GM19099 (cell line): ENCODE measurements around the gene TMEM72.

ENCODE experiments used
- POLR2A ChIP-seq: IDR thresholded peaks from 3 replicates; pipeline ENCODE4 v1.6.1; 2011; ENCODE audit warnings: low read depth; ENCODE audit not compliant: insufficient read length; ENCODE audit errors: extremely low read depth

TMEM72 gene

GRCh38 chr10:44882166-44882720, 28.9 kb upstream of the TMEM72 start:
- TF ChIP-seq POLR2A: no peak

- no peak for TF ChIP-seq POLR2A
These were observed 27.4 kb upstream of the TMEM72 start for GRCh38 chr10:44883593-44884331.

GRCh38 chr10:44885710-44886109, 25.4 kb upstream of the TMEM72 start:
- no peak for TF ChIP-seq POLR2A

- no peak for TF ChIP-seq POLR2A
These were observed 24.2 kb upstream of the TMEM72 start for GRCh38 chr10:44886966-44887365.

GRCh38 chr10:44888886-44889285, 22.3 kb upstream of the TMEM72 start:
- no peak for TF ChIP-seq POLR2A

GRCh38 chr10:44889834-44890233, 21.3 kb upstream of the TMEM72 start:
- TF ChIP-seq POLR2A: no peak

- no peak for TF ChIP-seq POLR2A
These were observed 20.2 kb upstream of the TMEM72 start for GRCh38 chr10:44890696-44891563.

GRCh38 chr10:44891721-44892120, 19.4 kb upstream of the TMEM72 start:
- TF ChIP-seq POLR2A: no peak

GRCh38 chr10:44893604-44894468, 17.3 kb upstream of the TMEM72 start:
- no peak for TF ChIP-seq POLR2A

- TF ChIP-seq POLR2A: no peak
These were observed 16.4 kb upstream of the TMEM72 start for GRCh38 chr10:44894691-44895090.

- TF ChIP-seq POLR2A: no peak
These were observed 15.9 kb upstream of the TMEM72 start for GRCh38 chr10:44895280-44895679.

GRCh38 chr10:44897049-44897448, 14.1 kb upstream of the TMEM72 start:
- no peak for TF ChIP-seq POLR2A

GRCh38 chr10:44898665-44899064, 12.5 kb upstream of the TMEM72 start:
- no peak for TF ChIP-seq POLR2A

GRCh38 chr10:44899450-44900080, 11.6 kb upstream of the TMEM72 start:
- no peak for TF ChIP-seq POLR2A
